ENCODE results near the gene ANKRD33. TPM values are rescaled to one million over a fixed set of nuclear protein-coding genes. Genes with fewer than 3 reads are reported as not detected.

Gene ANKRD33
- total RNA-seq, 1 experiment from 2014 or later: not detected

GRCh38 chr12:51901121-51901817 is 13.4 kb downstream of the ANKRD33 start:
- no peaks in the 10 kb centered on the region for H3K36me3 ChIP-seq (ENCODE audit: low read depth, low read length)
- no TSS peak for BruUV-seq (replicated peaks)
- no peaks in the 10 kb centered on the region for H3K27me3 ChIP-seq (ENCODE audit: low read length)
- no peak overlapping the region for H3K4me2 ChIP-seq (ENCODE audit: low read length)
- H3K27ac ChIP-seq (ENCODE audit: low read length): no peak overlapping the region
- no peaks in the 10 kb centered on the region for H3K9me2 ChIP-seq (replicated peaks; ENCODE audit: low read length)
- no peak for TF ChIP-seq EZH2phosphoT487 (IDR thresholded peaks at IDR 0.05; ENCODE audit: borderline replicate concordance, low read length)
- no peak for TF ChIP-seq CTCF (conservative IDR thresholded peaks at IDR 0.05; ENCODE audit: low read depth, low read length)
- no peak for TF ChIP-seq EZH2 (IDR thresholded peaks at IDR 0.05; ENCODE audit: low read length, unreplicated experiment)
- ATAC-seq (no peak), DNase-seq (no peak)
- no peak overlapping the region for H3K9ac ChIP-seq (ENCODE audit: low read length)
- no peaks in the 10 kb centered on the region for H3F3A ChIP-seq (ENCODE audit: low read length, unreplicated experiment)
- H4K20me1 ChIP-seq (ENCODE audit: low read length): no peaks in the 10 kb centered on the region
- H3K79me2 ChIP-seq (ENCODE audit: low read length): no peaks in the 10 kb centered on the region
- no peak overlapping the region for H3K4me3 ChIP-seq (ENCODE audit: low read length)
- no peak overlapping the region for H2AFZ ChIP-seq (ENCODE audit: low read length)
- H3K4me1 ChIP-seq (ENCODE audit: insufficient read depth, low read length): no peaks in the 10 kb centered on the region
- ChIA-PET CTCF (no interaction called here), POLR2A (ENCODE audit: unreplicated experiment) (interaction anchor here (0.6 kb wide), 1 partner anchor 684 kb away, joined by 3 read pairs; the partner anchor contains the start of gene POU6F1)
- no peaks in the 10 kb centered on the region for H3K9me3 ChIP-seq (ENCODE audit: low read length)
- intact Hi-C loops (cut with micrococcal nuclease): no loop called here

- intact Hi-C loops (cut with micrococcal nuclease): no loop called here
- Histone ChIP-seq H3K9me3 (ENCODE audit: low read length) (no peaks in the 10 kb centered on the region), H3K27me3 (ENCODE audit: low read length) (no peaks in the 10 kb centered on the region), H3K79me2 (ENCODE audit: low read length) (no peaks in the 10 kb centered on the region), H3K9ac (ENCODE audit: low read length) (no peak overlapping the region), H3K36me3 (ENCODE audit: low read depth, low read length) (no peaks in the 10 kb centered on the region), H3K9me2 (replicated peaks; ENCODE audit: low read length) (no peaks in the 10 kb centered on the region), H2AFZ (ENCODE audit: low read length) (no peak overlapping the region), H3K4me2 (ENCODE audit: low read length) (no peak overlapping the region), H3K4me1 (ENCODE audit: insufficient read depth, low read length) (no peaks in the 10 kb centered on the region), H3K27ac (ENCODE audit: low read length) (no peak overlapping the region), H4K20me1 (ENCODE audit: low read length) (no peaks in the 10 kb centered on the region), H3K4me3 (ENCODE audit: low read length) (no peak overlapping the region), H3F3A (ENCODE audit: low read length, unreplicated experiment) (no peaks in the 10 kb centered on the region)
- ChIA-PET CTCF (no interaction called here), POLR2A (ENCODE audit: unreplicated experiment) (interaction anchor here (0.6 kb wide), 1 partner anchor 684 kb away, joined by 3 read pairs; the partner anchor contains the start of gene POU6F1)
- no TSS peak for BruUV-seq (replicated peaks)
- TF ChIP-seq EZH2phosphoT487 (IDR thresholded peaks at IDR 0.05; ENCODE audit: borderline replicate concordance, low read length): no peak
- no peak for TF ChIP-seq CTCF (conservative IDR thresholded peaks at IDR 0.05; ENCODE audit: low read depth, low read length)
- no peak for TF ChIP-seq EZH2 (IDR thresholded peaks at IDR 0.05; ENCODE audit: low read length, unreplicated experiment)
- ATAC-seq (no peak), DNase-seq (no peak)
Observed at GRCh38 chr12:51901881-51902280, 14.0 kb downstream of the ANKRD33 start.

- Histone ChIP-seq H3K36me3 (ENCODE audit: low read depth, low read length) (no peaks in the 10 kb centered on the region), H3K27me3 (ENCODE audit: low read length) (no peaks in the 10 kb centered on the region), H3K27ac (ENCODE audit: low read length) (no peak overlapping the region), H3K9ac (ENCODE audit: low read length) (no peak overlapping the region), H4K20me1 (ENCODE audit: low read length) (no peaks in the 10 kb centered on the region), H3K9me3 (ENCODE audit: low read length) (no peaks in the 10 kb centered on the region), H3K79me2 (ENCODE audit: low read length) (no peaks in the 10 kb centered on the region), H3F3A (ENCODE audit: low read length, unreplicated experiment) (no peaks in the 10 kb centered on the region), H3K4me1 (ENCODE audit: insufficient read depth, low read length) (no peaks in the 10 kb centered on the region), H3K4me3 (ENCODE audit: low read length) (no peak overlapping the region), H3K4me2 (ENCODE audit: low read length) (no peak overlapping the region), H3K9me2 (replicated peaks; ENCODE audit: low read length) (no peaks in the 10 kb centered on the region), H2AFZ (ENCODE audit: low read length) (no peak overlapping the region)
- ATAC-seq (no peak), DNase-seq (no peak)
- intact Hi-C loops (cut with micrococcal nuclease): no loop called here
- ChIA-PET POLR2A (ENCODE audit: unreplicated experiment) (no interaction called here), CTCF (no interaction called here)
- TF ChIP-seq CTCF (conservative IDR thresholded peaks at IDR 0.05; ENCODE audit: low read depth, low read length) (no peak), EZH2 (IDR thresholded peaks at IDR 0.05; ENCODE audit: low read length, unreplicated experiment) (no peak), EZH2phosphoT487 (IDR thresholded peaks at IDR 0.05; ENCODE audit: borderline replicate concordance, low read length) (no peak)
- BruUV-seq (replicated peaks): no TSS peak
Observed at GRCh38 chr12:51904951-51905470, 17.1 kb downstream of the ANKRD33 start.
